DOHH2 (cell line): ENCODE measurements around the gene TADA2B.

Experiments used
- CTCF ChIP-seq: fragments of 200-600 bp; sonication (generic); IDR thresholded peaks from one replicate; pipeline ENCODE4 v1.5.1; 2014; ENCODE audit warnings: antibody characterized with exemption, mild to moderate bottlenecking, low read depth, low read length; ENCODE audit not compliant: poor library complexity, severe bottlenecking
- EZH2phosphoT487 ChIP-seq: fragments of 200-600 bp; sonication (generic); IDR thresholded peaks from 2 replicates; pipeline ENCODE4 v1.6.1; 2017; ENCODE audit warnings: borderline replicate concordance, mild to moderate bottlenecking, antibody characterized with exemption, low read length, moderate library complexity, mixed read lengths

- TF ChIP-seq CTCF (no peak), EZH2phosphoT487 (no peak)
These were observed 30.0 kb upstream of the TADA2B start for GRCh38 chr4:7013175-7013574.
